H1 (cell line): ENCODE measurements around the gene WDR48. TPM values are rescaled to one million over a fixed set of nuclear protein-coding genes. Genes with fewer than 3 reads are reported as not detected.

Experiments used
- BACH1 ChIP-seq: IDR thresholded peaks from 2 replicates; pipeline ENCODE4 v1.6.1; 2012; ENCODE audit warnings: low read length, improper control_type of control experiment
- CEBPB ChIP-seq: IDR thresholded peaks from 2 replicates; pipeline ENCODE4 v1.6.1; 2012; ENCODE audit warnings: low read depth, low read length
- CHD1 ChIP-seq: IDR thresholded peaks from 2 replicates; pipeline ENCODE4 v1.6.1; 2012; ENCODE audit warnings: low read depth, low read length, improper control_type of control experiment
- CHD2 ChIP-seq: IDR thresholded peaks from 2 replicates; pipeline ENCODE4 v1.6.1; 2012; ENCODE audit warnings: low read length, improper control_type of control experiment
- E2F6 ChIP-seq: IDR thresholded peaks from 2 replicates; pipeline ENCODE4 v1.6.1; 2012; ENCODE audit warnings: inconsistent platforms
- SIN3A ChIP-seq, 2 experiments: IDR thresholded peaks in 1 of 2; conservative IDR thresholded peaks in 1 of 2; 2 replicates each; pipeline ENCODE4 v1.6.1; 2011 to 2012; ENCODE audit warnings: low read length in 2 of 2, improper control_type of control experiment in 1 of 2, low read depth in 1 of 2, mild to moderate bottlenecking in 1 of 2
- polyA plus RNA-seq, 7 experiments: library from polyadenylated mRNA; depleted of rRNA in 3 of 7; stranded (reverse) in 5 of 7; unstranded in 2 of 7; fragments of >200 nt in 5 of 7; fragments of 200-250 nt in 2 of 7; gene quantifications; 1 replicate in 5 of 7; 2 replicates in 1 of 7; 4 replicates in 1 of 7; pipeline versions ENCODE4 v1.2.1 to v1.2.3, GENCODE V29; 2011 to 2013; ENCODE audit warnings: missing spikeins in 2 of 7, mixed read lengths in 2 of 7
- total RNA-seq: library from RNA; stranded (reverse); fragmentation: NEBNext Ultra II Directional; extraction: Animal tissue kit (Norgen Biotek cat#: 25700); gene quantifications from 2 replicates; pipeline ENCODE4 v1.2.1, GENCODE V29; 2021

WDR48 gene
- total and polyA plus RNA-seq, 2 of the 8 experiments (the other 6 are each of a cell fraction or from before 2014, with no cell fraction given): 21.2 to 54.1 TPM

GRCh38 chr3:39110041-39110639, 58.3 kb downstream of the WDR48 start (continued):
- TF ChIP-seq BACH1 (no peak), CHD2 (no peak), CHD1 (no peak), E2F6 (no peak), SIN3A (conservative IDR thresholded peaks at IDR 0.05 in 1 of 2, IDR thresholded peaks at IDR 0.05 in 1 of 2; ENCODE audit: low read depth in 1 of 2, low read length in 2 of 2) (no peak), CEBPB (no peak)
